GM19043 (cell line): Measurements from ENCODE around the gene DENND1A.

Source experiments
- ATAC-seq: cut with Tn5 transposase; IDR thresholded peaks from one replicate; pipeline ENCODE4 v1.9.1; 2021; ENCODE audit warnings: low read depth; ENCODE audit not compliant: unreplicated experiment

Gene DENND1A

GRCh38 chr9:123422635-123423310, 507.2 kb downstream of the DENND1A start:
- no peak for ATAC-seq

- ATAC-seq: no peak
These were observed 508.0 kb downstream of the DENND1A start for GRCh38 chr9:123421801-123422455.

GRCh38 chr9:123421186-123421585, 508.7 kb downstream of the DENND1A start:
- no peak for ATAC-seq

- ATAC-seq: no peak
These were observed 509.3 kb downstream of the DENND1A start for GRCh38 chr9:123420592-123421111.

GRCh38 chr9:123419721-123420591, 510.0 kb downstream of the DENND1A start:
- no peak for ATAC-seq

- ATAC-seq: no peak
These were observed 510.8 kb downstream of the DENND1A start for GRCh38 chr9:123419091-123419490.

GRCh38 chr9:123418506-123418905, 511.4 kb downstream of the DENND1A start:
- ATAC-seq: no peak

GRCh38 chr9:123418052-123418430, 511.9 kb downstream of the DENND1A start:
- no peak for ATAC-seq

GRCh38 chr9:123417289-123418051, 512.5 kb downstream of the DENND1A start:
- no peak for ATAC-seq

GRCh38 chr9:123416176-123416575, 513.8 kb downstream of the DENND1A start:
- no peak for ATAC-seq

GRCh38 chr9:123414936-123415930, 514.7 kb downstream of the DENND1A start:
- ATAC-seq: no peak

GRCh38 chr9:123414204-123414603, 515.7 kb downstream of the DENND1A start:
- no peak for ATAC-seq

- no peak for ATAC-seq
These were observed 517.6 kb downstream of the DENND1A start for GRCh38 chr9:123412171-123412820.

- no peak for ATAC-seq
These were observed 518.3 kb downstream of the DENND1A start for GRCh38 chr9:123411636-123412035.

GRCh38 chr9:123411191-123411590, 518.7 kb downstream of the DENND1A start:
- no peak for ATAC-seq

GRCh38 chr9:123410281-123410910, 519.5 kb downstream of the DENND1A start:
- no peak for ATAC-seq

GRCh38 chr9:123408313-123409262, 521.3 kb downstream of the DENND1A start:
- ATAC-seq: no peak
